ENCODE results near the gene PRKN.

GRCh38 chr6:162719528-162719927, 8.0 kb downstream of the PRKN start:
- no peak for TF ChIP-seq POLR2A (IDR thresholded peaks at IDR 0.05)
- no peak for TF ChIP-seq CTCF (IDR thresholded peaks at IDR 0.05)
